Sigmoid colon (tissue), 3 donors: ENCODE measurements around the gene RAMAC.

Source experiments
- POLR2A ChIP-seq, 2 donors: fragments of 450-650 bp; IDR thresholded peaks; one replicate each; pipeline ENCODE4 v1.6.1; 2016; ENCODE audit warnings: antibody characterized with exemption in 2 of 2, mild to moderate bottlenecking in 2 of 2, moderate library complexity in 2 of 2
- TF ChIP-seq, protein P1 (sequence below), 4 experiments: fragments of 450-650 bp in 3 of 4; fragments of 200-600 bp in 1 of 4; IDR thresholded peaks; one replicate each; pipeline ENCODE4 v1.5.1; 2016 to 2019; ENCODE audit warnings: antibody characterized with exemption in 4 of 4, mild to moderate bottlenecking in 3 of 4, moderate library complexity in 2 of 4

DNA sequence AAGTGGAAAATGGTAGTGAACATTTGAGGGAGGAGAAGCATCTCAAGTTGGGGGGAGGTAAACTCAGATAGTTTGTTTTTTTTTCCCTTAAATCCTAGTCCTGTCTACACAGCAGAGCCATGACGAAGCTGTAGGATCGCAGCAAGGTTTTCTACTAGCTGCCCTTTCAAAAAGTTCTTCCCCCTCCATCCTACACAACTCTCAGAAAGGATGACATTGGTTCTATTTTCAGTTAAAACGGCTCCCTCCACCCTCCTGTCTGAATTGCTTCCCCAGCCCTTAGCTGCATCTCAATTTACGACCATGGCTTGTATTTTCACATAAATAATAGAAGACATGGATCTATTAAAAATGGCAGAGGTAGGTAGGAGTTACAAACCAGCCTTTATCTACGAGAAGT, 35.7 kb upstream of the RAMAC start:
- TF ChIP-seq, protein P1, sequence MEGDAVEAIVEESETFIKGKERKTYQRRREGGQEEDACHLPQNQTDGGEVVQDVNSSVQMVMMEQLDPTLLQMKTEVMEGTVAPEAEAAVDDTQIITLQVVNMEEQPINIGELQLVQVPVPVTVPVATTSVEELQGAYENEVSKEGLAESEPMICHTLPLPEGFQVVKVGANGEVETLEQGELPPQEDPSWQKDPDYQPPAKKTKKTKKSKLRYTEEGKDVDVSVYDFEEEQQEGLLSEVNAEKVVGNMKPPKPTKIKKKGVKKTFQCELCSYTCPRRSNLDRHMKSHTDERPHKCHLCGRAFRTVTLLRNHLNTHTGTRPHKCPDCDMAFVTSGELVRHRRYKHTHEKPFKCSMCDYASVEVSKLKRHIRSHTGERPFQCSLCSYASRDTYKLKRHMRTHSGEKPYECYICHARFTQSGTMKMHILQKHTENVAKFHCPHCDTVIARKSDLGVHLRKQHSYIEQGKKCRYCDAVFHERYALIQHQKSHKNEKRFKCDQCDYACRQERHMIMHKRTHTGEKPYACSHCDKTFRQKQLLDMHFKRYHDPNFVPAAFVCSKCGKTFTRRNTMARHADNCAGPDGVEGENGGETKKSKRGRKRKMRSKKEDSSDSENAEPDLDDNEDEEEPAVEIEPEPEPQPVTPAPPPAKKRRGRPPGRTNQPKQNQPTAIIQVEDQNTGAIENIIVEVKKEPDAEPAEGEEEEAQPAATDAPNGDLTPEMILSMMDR (IDR thresholded peaks at IDR 0.05) = no peak
- no peak for TF ChIP-seq POLR2A (IDR thresholded peaks at IDR 0.05)
